GM12878 (cell line): ENCODE data around the gene SZRD1. TPM values are rescaled to one million over a fixed set of nuclear protein-coding genes. Genes with fewer than 3 reads are reported as not detected.

Experiments
- ATAC-seq: fragments of 200-7000 bp; cut with Tn5 transposase; 3 replicates; pipeline ENCODE4 v1.9.1; 2020; ENCODE audit warnings: mild to moderate bottlenecking, moderate library complexity
- BruUV-seq: library from RNA; stranded (reverse); fragments of 400-500 nt; replicated peaks from 2 replicates; lab custom pipeline; 2021; lab: Mats Ljungman, UMichigan
- CTCF ChIA-PET: fragments of 300-600 bp; sonication (Branson Sonifier 250); formaldehyde crosslinking; extraction: SDS; loops from one replicate; lab custom pipeline; 2021; ENCODE audit warnings: inconsistent platforms; lab: Yijun Ruan, JAX
- POLR2A ChIA-PET: fragments of 350-600 bp; formaldehyde crosslinking; extraction: SDS; loops from one replicate; lab custom pipeline; 2021; ENCODE audit warnings: inconsistent platforms; lab: Charles Lee
- RAD21 ChIA-PET: fragments of 300-600 bp; sonication (Branson Sonifier 250); formaldehyde crosslinking; loops from one replicate; lab custom pipeline; 2023; ENCODE audit warnings: antibody characterized with exemption; ENCODE audit not compliant: unreplicated experiment; lab: Charles Lee
- SMC1A ChIA-PET: fragments of 300-600 bp; sonication (Branson Sonifier 250); formaldehyde crosslinking; loops from one replicate; lab custom pipeline; 2023; ENCODE audit not compliant: unreplicated experiment, uncharacterized antibody; lab: Charles Lee
- DNase-seq: peaks from one replicate; pipeline ENCODE4 v3.0.0-alpha.2; 2011; ENCODE audit warnings: low read depth, low spot score
- FAIRE-seq: peaks from 3 replicates; lab custom pipeline; 2011; peaks lifted over from hg19 to GRCh38; lab: Jason Lieb, UNC
- H2AFZ ChIP-seq: 2 replicates; pipeline ENCODE4 v1.6.0; 2011; ENCODE audit warnings: low read depth, low read length, control low read depth; ENCODE audit not compliant: control insufficient read depth
- H3K27ac ChIP-seq: 2 replicates; pipeline ENCODE4 v1.5.1; 2011; ENCODE audit warnings: control low read depth; ENCODE audit not compliant: control insufficient read depth, insufficient read depth
- H3K27me3 ChIP-seq, 2 experiments: replicated peaks in 1 of 2; 2 replicates each; pipeline versions ENCODE4 v1.6.0 to v1.6.1; 2011; ENCODE audit warnings: low read length in 1 of 2; ENCODE audit not compliant: control insufficient read depth in 2 of 2, insufficient read depth in 2 of 2
- H3K36me3 ChIP-seq, 2 experiments: 2 replicates each; pipeline ENCODE4 v1.5.1; 2011; ENCODE audit warnings: low read length in 1 of 2; ENCODE audit not compliant: control insufficient read depth in 2 of 2, insufficient read depth in 2 of 2
- H3K4me1 ChIP-seq: 2 replicates; pipeline ENCODE4 v1.6.1; 2011; ENCODE audit warnings: mild to moderate bottlenecking, low read length, moderate library complexity, mixed read lengths; ENCODE audit not compliant: control insufficient read depth, insufficient read depth
- H3K4me2 ChIP-seq: 2 replicates; pipeline ENCODE4 v1.6.0; 2011; ENCODE audit warnings: control low read depth; ENCODE audit not compliant: control insufficient read depth, insufficient read depth
- H3K4me3 ChIP-seq: fragments of 200-600 bp; sonication (generic); 2 replicates; pipeline ENCODE4 v1.5.1; 2016
- H3K79me2 ChIP-seq: 2 replicates; pipeline ENCODE4 v1.6.0; 2011; ENCODE audit warnings: low read length; ENCODE audit not compliant: control insufficient read depth, insufficient read depth
- H3K9ac ChIP-seq: 2 replicates; pipeline ENCODE4 v1.8.0; 2011; ENCODE audit warnings: low read length, control low read depth, mixed read lengths; ENCODE audit not compliant: control insufficient read depth, insufficient read depth
- H3K9me3 ChIP-seq: replicated peaks from 3 replicates; pipeline ENCODE4 v1.5.1; 2011; ENCODE audit warnings: mild to moderate bottlenecking, low read length; ENCODE audit not compliant: control insufficient read depth, insufficient read depth
- H4K20me1 ChIP-seq: 2 replicates; pipeline ENCODE4 v1.6.0; 2011; ENCODE audit not compliant: control insufficient read depth, insufficient read depth
- BMI1 ChIP-seq: fragments of 450-650 bp; IDR thresholded peaks from 2 replicates; pipeline ENCODE4 v1.6.1; 2016; ENCODE audit warnings: mild to moderate bottlenecking, moderate library complexity, borderline replicate concordance
- CBFB ChIP-seq: IDR thresholded peaks from 2 replicates; pipeline ENCODE4 v1.6.1; 2016; ENCODE audit warnings: antibody characterized with exemption, low read depth
- CREB1 ChIP-seq: IDR thresholded peaks from 2 replicates; pipeline ENCODE4 v1.6.1; 2012; ENCODE audit warnings: low read depth, mild to moderate bottlenecking, inconsistent platforms
- GATAD2B ChIP-seq: fragments of 450-650 bp; conservative IDR thresholded peaks from 2 replicates; pipeline ENCODE4 v1.6.1; 2017; ENCODE audit warnings: low read depth, mild to moderate bottlenecking, moderate library complexity
- MTA2 ChIP-seq: fragments of 450-650 bp; IDR thresholded peaks from 2 replicates; pipeline ENCODE4 v1.6.1; 2016; ENCODE audit warnings: low read depth, mild to moderate bottlenecking, moderate library complexity
- PAX8 ChIP-seq: fragments of 450-650 bp; IDR thresholded peaks from 2 replicates; pipeline ENCODE4 v1.6.1; 2017; ENCODE audit warnings: mild to moderate bottlenecking, moderate library complexity
- POU2F2 ChIP-seq: IDR thresholded peaks from 3 replicates; pipeline ENCODE4 v1.6.1; 2011; ENCODE audit warnings: low read depth, mild to moderate bottlenecking, low read length, borderline replicate concordance
- RAD51 ChIP-seq: fragments of 450-650 bp; IDR thresholded peaks from 2 replicates; pipeline ENCODE4 v1.6.1; 2016; ENCODE audit warnings: moderate library complexity, mild to moderate bottlenecking, inconsistent platforms
- RB1 ChIP-seq: fragments of 450-650 bp; formaldehyde crosslinking; IDR thresholded peaks from 2 replicates; pipeline ENCODE4 v1.6.1; 2017; ENCODE audit warnings: mild to moderate bottlenecking, borderline replicate concordance
- SIX5 ChIP-seq: IDR thresholded peaks from 2 replicates; pipeline ENCODE4 v1.6.1; 2011; ENCODE audit warnings: mild to moderate bottlenecking, low read depth, low read length, moderate library complexity; ENCODE audit not compliant: severe bottlenecking
- SMARCA5 ChIP-seq: fragments of 450-650 bp; IDR thresholded peaks from 2 replicates; pipeline ENCODE4 v1.6.1; 2017; ENCODE audit warnings: mild to moderate bottlenecking
- SREBF2 ChIP-seq: IDR thresholded peaks from 2 replicates; pipeline ENCODE4 v1.6.1; 2012; ENCODE audit warnings: mild to moderate bottlenecking, low read length
- SRF ChIP-seq, 2 experiments: IDR thresholded peaks; 2 replicates each; pipeline ENCODE4 v1.6.1; 2011; ENCODE audit warnings: low read depth in 2 of 2, low read length in 2 of 2, mild to moderate bottlenecking in 1 of 2, moderate library complexity in 1 of 2
- TCF3 ChIP-seq: IDR thresholded peaks from 2 replicates; pipeline ENCODE4 v1.6.1; 2012; ENCODE audit warnings: low read depth, mild to moderate bottlenecking, low read length, borderline replicate concordance; ENCODE audit not compliant: insufficient read depth
- YY1 ChIP-seq: IDR thresholded peaks from 2 replicates; pipeline ENCODE4 v1.6.1; 2011; ENCODE audit warnings: low read depth, mild to moderate bottlenecking, low read length
- ZNF217 ChIP-seq: fragments of 450-650 bp; IDR thresholded peaks from 2 replicates; pipeline ENCODE4 v1.6.1; 2017; ENCODE audit warnings: antibody characterized with exemption, mild to moderate bottlenecking
- ZNF24 ChIP-seq: fragments of 450-650 bp; IDR thresholded peaks from 2 replicates; pipeline ENCODE4 v1.6.1; 2017; ENCODE audit warnings: antibody characterized with exemption, mild to moderate bottlenecking
- ZZZ3 ChIP-seq: IDR thresholded peaks from 2 replicates; pipeline ENCODE4 v1.6.1; 2011; ENCODE audit warnings: low read depth; ENCODE audit not compliant: control insufficient read depth, insufficient read length
- WGBS: methylation state at CpG from one replicate; pipeline ENCODE4 v1.1.6; 2016; ENCODE audit warnings: low lambda C conversion rate; ENCODE audit not compliant: insufficient replicate concordance, insufficient coverage; ENCODE audit errors: missing lambda C conversion rate; 5-methylcytosine and 5-hydroxymethylcytosine counted together
- in situ Hi-C: fragments of 300-500 bp; cut with MboI; formaldehyde crosslinking; loops from 9 replicates; pipeline ENCODE4 v1.14.3; 2018; ENCODE audit warnings: mixed read lengths
- intact Hi-C: fragments of 100-400 bp; cut with micrococcal nuclease; formaldehyde crosslinking; loops from one replicate; pipeline ENCODE4 v1.14.2; 2022; ENCODE audit not compliant: unreplicated experiment
- polyA plus RNA-seq, 11 experiments: library from polyadenylated mRNA; depleted of rRNA in 4 of 11; unstranded in 6 of 11; stranded (reverse) in 5 of 11; fragments of >200 nt; fragmentation: Nextera tagmentation in 4 of 11; fragmentation: Illumina TruSeq in 1 of 11; extraction: Ambion mirVana in 4 of 11; extraction: Trizol in 1 of 11; gene quantifications; 1 replicate in 1 of 11; 2 replicates in 10 of 11; pipeline versions ENCODE4 v1.2.1 to v1.2.3, GENCODE V29; 2011 to 2016; ENCODE audit warnings: inconsistent platforms in 2 of 11, missing spikeins in 2 of 11, low read depth in 1 of 11
- total RNA-seq, 4 experiments: library from RNA; depleted of rRNA in 3 of 4; stranded (reverse); fragments of >200 nt in 3 of 4; fragmentation: Illumina TruSeq in 1 of 4; extraction: Trizol in 1 of 4; gene quantifications; 2 replicates each; pipeline versions ENCODE4 v1.2.1 to v1.2.3, GENCODE V29; 2013 to 2021
- TF ChIP-seq, protein P1 (sequence below): fragments of 450-650 bp; IDR thresholded peaks from 2 replicates; pipeline ENCODE4 v1.6.1; 2016; ENCODE audit warnings: mild to moderate bottlenecking
- TF ChIP-seq, protein P2 (sequence below): IDR thresholded peaks from 2 replicates; pipeline ENCODE4 v1.6.1; 2012; ENCODE audit warnings: low read depth, low read length, improper control_type of control experiment

SZRD1 gene
- total and polyA plus RNA-seq, 10 of the 15 experiments (the other 5 are each of a cell fraction or from before 2014, with no cell fraction given): 5.6 to 213 (median 113) TPM

- Histone ChIP-seq H3K27me3 (no peaks in the 10 kb centered on the region), H4K20me1 (peaks cover 5% of the 10 kb centered on the region), H3K4me1 (peaks cover 6% of the 10 kb centered on the region; the same call in 1 of the 2 replicates), H3K36me3 (no peaks in the 10 kb centered on the region), H3K27ac (peak overlapping the region; percentile 96), H3K79me2 (peaks cover 57% of the 10 kb centered on the region), H3K9me3 (no peaks in the 10 kb centered on the region), H2AFZ (no peak overlapping the region), H3K4me2 (peak overlapping the region; percentile 77), H3K9ac (peak overlapping the region; percentile 91), H3K4me3 (peak overlapping the region; percentile 91)
- no peak for FAIRE-seq
- ChIA-PET CTCF (interaction anchor here (0.6 to 5.7 kb wide), 7 partner anchors 7 to 164 kb away, joined by 3 to 30 read pairs (median 3); partner anchors contain the start of gene NECAP2), RAD21 (interaction anchor here (0.7 to 3.2 kb wide), 10 partner anchors 13 to 131 kb away, joined by 3 to 37 read pairs (median 3); no protein-coding TSS in a partner anchor), SMC1A (interaction anchor here (0.8 to 5.8 kb wide), 12 partner anchors 12 to 83 kb away, joined by 3 to 37 read pairs (median 4); partner anchors contain the start of genes NECAP2 and SPATA21), POLR2A (interaction anchor here (0.7 to 3.2 kb wide), 11 partner anchors 12 to 294 kb away, joined by 3 to 34 read pairs (median 4); partner anchors contain the start of genes FAM131C and FBXO42)
- intact Hi-C loops: loop anchor here (1.0 to 5.0 kb wide), 5 partner anchors 19 to 521 kb away; partner anchors contain the start of genes CPLANE2, NECAP2 and SPEN
- no peak for ATAC-seq
- DNase-seq: no peak
- under 1% methylated on average over 24 of the region's 24 CpGs for WGBS
- BruUV-seq: no TSS peak
- in situ Hi-C loops: no loop called here
- TF ChIP-seq ZNF24 (no peak), BMI1 (peak; percentile 18; the same call in 1 of the 2 replicates), POU2F2 (no peak), RB1 (no peak), TCF3 (no peak), ZZZ3 (no peak), YY1 (no peak), MTA2 (peak; percentile 35), CREB1 (no peak), SMARCA5 (0 out of 2 replicates have a peak, but pooled peaks have one; percentile 8), PAX8 (0 out of 2 replicates have a peak, but pooled peaks have one; percentile 30), SIX5 (no peak), ZNF217 (0 out of 2 replicates have a peak, but pooled peaks have one; percentile 43), GATAD2B (0 out of 2 replicates have a peak, but pooled peaks have one; percentile 10), SRF (IDR thresholded peaks at IDR 0.05; ENCODE audit: low read depth in 2 of 2, low read length in 2 of 2) (no peak), RAD51 (no peak), CBFB (no peak; the same call in 1 of the 2 replicates), SREBF2 (no peak)
- TF ChIP-seq, protein P1, sequence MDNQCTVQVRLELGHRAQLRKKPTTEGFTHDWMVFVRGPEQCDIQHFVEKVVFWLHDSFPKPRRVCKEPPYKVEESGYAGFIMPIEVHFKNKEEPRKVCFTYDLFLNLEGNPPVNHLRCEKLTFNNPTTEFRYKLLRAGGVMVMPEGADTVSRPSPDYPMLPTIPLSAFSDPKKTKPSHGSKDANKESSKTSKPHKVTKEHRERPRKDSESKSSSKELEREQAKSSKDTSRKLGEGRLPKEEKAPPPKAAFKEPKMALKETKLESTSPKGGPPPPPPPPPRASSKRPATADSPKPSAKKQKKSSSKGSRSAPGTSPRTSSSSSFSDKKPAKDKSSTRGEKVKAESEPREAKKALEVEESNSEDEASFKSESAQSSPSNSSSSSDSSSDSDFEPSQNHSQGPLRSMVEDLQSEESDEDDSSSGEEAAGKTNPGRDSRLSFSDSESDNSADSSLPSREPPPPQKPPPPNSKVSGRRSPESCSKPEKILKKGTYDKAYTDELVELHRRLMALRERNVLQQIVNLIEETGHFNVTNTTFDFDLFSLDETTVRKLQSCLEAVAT: peak; percentile 59; the same call in 1 of the 2 replicates
- TF ChIP-seq, protein P2, sequence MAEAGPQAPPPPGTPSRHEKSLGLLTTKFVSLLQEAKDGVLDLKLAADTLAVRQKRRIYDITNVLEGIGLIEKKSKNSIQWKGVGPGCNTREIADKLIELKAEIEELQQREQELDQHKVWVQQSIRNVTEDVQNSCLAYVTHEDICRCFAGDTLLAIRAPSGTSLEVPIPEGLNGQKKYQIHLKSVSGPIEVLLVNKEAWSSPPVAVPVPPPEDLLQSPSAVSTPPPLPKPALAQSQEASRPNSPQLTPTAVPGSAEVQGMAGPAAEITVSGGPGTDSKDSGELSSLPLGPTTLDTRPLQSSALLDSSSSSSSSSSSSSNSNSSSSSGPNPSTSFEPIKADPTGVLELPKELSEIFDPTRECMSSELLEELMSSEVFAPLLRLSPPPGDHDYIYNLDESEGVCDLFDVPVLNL: no peak
Observed at GRCh38 chr1:16367968-16368890, 1.2 kb downstream of the SZRD1 start.
